Mammary epithelial cell (primary cell): ENCODE measurements around the gene COL8A2.

Source experiments
- CTCF ChIP-seq, 2 donors: IDR thresholded peaks in 1 of 2; conservative IDR thresholded peaks in 1 of 2; 2 replicates each; pipeline ENCODE4 v1.5.1; 2011 to 2012; ENCODE audit warnings: inconsistent platforms in 2 of 2, low read length in 2 of 2, mild to moderate bottlenecking in 2 of 2, control low read depth in 1 of 2, low read depth in 1 of 2; ENCODE audit not compliant: insufficient read depth in 1 of 2; ENCODE audit errors: extremely low read depth in 1 of 2
- EZH2 ChIP-seq: IDR thresholded peaks from 2 replicates; pipeline ENCODE4 v1.6.1; 2012; ENCODE audit warnings: low read length, inconsistent platforms, borderline replicate concordance

- TF ChIP-seq CTCF (conservative IDR thresholded peaks at IDR 0.05 in 1 of 2, IDR thresholded peaks at IDR 0.05 in 1 of 2; ENCODE audit: extremely low read depth in 1 of 2, insufficient read depth in 1 of 2, low read depth in 1 of 2, low read length in 2 of 2) = no peak
- no peak for TF ChIP-seq EZH2
Observed at GRCh38 chr1:36107394-36107793, 17.6 kb downstream of the COL8A2 start.
